ENCODE measurements around the gene NMNAT2.

- TF ChIP-seq RAD21 (conservative IDR thresholded peaks at IDR 0.05) (no peak), CTCF (IDR thresholded peaks at IDR 0.05; ENCODE audit: poor library complexity, severe bottlenecking) (no peak), REST (IDR thresholded peaks at IDR 0.05; ENCODE audit: borderline replicate concordance) (no peak), EP300 (conservative IDR thresholded peaks at IDR 0.05; ENCODE audit: poor library complexity, severe bottlenecking) (no peak), EZH2 (IDR thresholded peaks at IDR 0.05; ENCODE audit: borderline replicate concordance, insufficient read depth, low read length, poor library complexity, severe bottlenecking) (no peak)
Observed at GRCh38 chr1:183218027-183218618, 200.1 kb downstream of the NMNAT2 start.
